Stimulated activated CD4-positive, alpha-beta T cell treated with anti-CD3 and anti-CD28 coated beads, Interleukin-12 subunit alpha, Interleukin-12 subunit beta, amount 100 ng/mL, for 4 hours (primary cell): ENCODE results near the gene GBP7.
"Not testable (repeated sequence)": the region's sequence is repeated elsewhere in the genome, so short reads cannot be mapped to it uniquely, and the experiment has no call there.

ENCODE experiments used
- DNase-seq: peaks from one replicate; pipeline ENCODE4 v3.0.0-alpha.2; 2020

GBP7 gene

GRCh38 chr1:89169166-89169565 is 6.6 kb downstream of the GBP7 start:
- no peak for DNase-seq

DNA sequence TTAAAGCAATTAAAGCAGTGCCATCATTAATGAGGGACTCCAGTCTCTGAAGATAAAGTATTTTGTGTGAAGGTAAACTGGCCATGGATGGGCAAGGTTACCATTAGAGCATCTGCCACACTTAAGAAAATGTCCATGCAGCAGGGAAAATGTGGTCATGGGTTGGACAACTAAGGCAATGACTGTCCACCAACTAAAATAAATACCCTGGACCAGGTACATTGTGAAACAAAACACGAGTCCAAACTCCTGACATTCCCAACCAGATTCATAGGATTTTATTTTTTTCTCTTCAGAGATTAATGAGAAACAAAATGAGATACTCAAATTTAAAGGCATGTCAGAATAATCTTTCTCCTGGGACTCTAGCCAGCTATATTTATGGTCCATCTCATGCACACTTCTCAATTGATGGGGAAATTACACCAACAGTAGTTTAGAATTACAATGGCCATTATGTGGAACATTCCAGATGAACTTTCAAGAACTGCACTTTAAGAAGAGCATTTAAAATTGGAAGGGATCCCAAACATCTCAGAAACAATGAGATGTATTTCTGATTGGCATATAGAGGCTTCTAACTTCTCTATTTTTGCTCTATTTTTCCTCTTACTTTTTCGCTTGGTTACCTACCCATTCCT is 8.1 kb downstream of the GBP7 start:
- no peak for DNase-seq

GRCh38 chr1:89166705-89167104 is 9.1 kb downstream of the GBP7 start:
- no peak for DNase-seq

- no peak for DNase-seq
Observed at GRCh38 chr1:89165811-89166210, 10.0 kb downstream of the GBP7 start.

GRCh38 chr1:89151047-89151446 is 24.8 kb downstream of the GBP7 start:
- no peak for DNase-seq

GRCh38 chr1:89149976-89150375 is 25.8 kb downstream of the GBP7 start:
- no peak for DNase-seq

- DNase-seq: no peak
Observed at GRCh38 chr1:89149229-89149628, 26.6 kb downstream of the GBP7 start.

- no peak for DNase-seq
Observed at GRCh38 chr1:89147678-89148658, 27.8 kb downstream of the GBP7 start.

- DNase-seq: no peak
Observed at GRCh38 chr1:89146721-89147120, 29.1 kb downstream of the GBP7 start.

DNA sequence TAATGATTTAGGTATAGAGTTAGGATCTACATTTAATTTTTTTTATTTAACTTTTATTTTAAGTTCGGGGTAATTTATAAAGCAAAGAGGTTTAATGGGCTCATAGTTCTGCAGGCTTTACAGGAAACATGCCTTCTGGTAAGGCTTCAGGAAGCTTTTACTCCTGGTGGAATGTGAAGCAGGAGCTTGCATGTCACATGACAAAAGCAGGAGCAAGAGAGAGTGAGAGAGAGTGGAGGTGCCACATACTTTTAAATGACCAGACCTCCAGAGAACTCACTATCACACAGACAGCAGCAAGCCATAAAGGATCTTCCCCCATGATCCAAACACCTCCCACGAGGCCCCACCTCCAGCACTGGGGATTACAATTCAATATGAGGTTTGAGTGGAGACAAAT is 32.3 kb downstream of the GBP7 start:
- DNase-seq: no peak

- no peak for DNase-seq
Observed at GRCh38 chr1:89142160-89142559, 33.6 kb downstream of the GBP7 start.

DNA sequence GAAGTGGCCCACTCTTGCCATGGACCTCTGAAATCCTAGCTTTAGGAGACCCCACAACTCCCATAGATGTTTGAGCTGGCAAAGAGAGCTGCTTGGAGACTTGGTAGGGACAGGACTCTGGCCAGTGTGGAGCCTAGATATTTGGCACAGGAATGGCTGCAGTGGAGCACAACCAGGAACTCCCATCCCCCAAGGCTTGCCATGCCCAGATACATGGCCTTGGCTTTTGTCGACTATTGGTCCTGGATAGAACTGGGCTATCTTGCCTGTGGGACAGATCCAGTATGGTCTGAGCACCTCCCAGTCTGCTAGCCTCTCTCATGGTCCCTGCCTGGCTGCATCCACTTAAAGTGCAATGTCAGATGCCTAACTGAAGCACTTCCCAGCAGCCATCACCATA is 42.1 kb downstream of the GBP7 start:
- DNase-seq: no peak

- no peak for DNase-seq
Observed at GRCh38 chr1:89130716-89131115, 45.1 kb downstream of the GBP7 start.

- DNase-seq: no peak
Observed at GRCh38 chr1:89129911-89130310, 45.9 kb downstream of the GBP7 start.

DNA sequence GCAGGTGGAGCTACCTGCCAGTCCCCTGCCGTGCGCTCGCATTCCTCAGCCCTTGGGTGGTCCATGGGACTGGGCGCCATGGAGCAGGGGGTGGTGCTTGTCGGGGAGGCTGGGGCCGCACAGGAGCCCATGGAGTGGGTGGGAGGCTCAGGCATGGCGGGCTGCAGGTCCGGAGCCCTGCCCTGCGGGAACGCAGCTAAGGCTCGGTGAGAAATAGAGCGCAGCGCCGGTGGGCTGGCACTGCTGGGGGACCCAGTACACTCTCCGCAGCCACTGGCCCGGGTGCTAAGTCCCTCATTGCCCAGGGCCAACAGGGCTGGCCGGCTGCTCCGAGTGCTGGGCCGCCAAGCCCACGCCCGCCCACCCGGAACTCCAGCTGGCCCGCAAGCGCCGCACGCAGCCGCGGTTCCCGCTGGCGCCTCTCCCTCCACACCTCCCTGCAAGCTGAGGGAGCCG is 47.8 kb downstream of the GBP7 start:
- DNase-seq: not testable (repeated sequence)

DNA sequence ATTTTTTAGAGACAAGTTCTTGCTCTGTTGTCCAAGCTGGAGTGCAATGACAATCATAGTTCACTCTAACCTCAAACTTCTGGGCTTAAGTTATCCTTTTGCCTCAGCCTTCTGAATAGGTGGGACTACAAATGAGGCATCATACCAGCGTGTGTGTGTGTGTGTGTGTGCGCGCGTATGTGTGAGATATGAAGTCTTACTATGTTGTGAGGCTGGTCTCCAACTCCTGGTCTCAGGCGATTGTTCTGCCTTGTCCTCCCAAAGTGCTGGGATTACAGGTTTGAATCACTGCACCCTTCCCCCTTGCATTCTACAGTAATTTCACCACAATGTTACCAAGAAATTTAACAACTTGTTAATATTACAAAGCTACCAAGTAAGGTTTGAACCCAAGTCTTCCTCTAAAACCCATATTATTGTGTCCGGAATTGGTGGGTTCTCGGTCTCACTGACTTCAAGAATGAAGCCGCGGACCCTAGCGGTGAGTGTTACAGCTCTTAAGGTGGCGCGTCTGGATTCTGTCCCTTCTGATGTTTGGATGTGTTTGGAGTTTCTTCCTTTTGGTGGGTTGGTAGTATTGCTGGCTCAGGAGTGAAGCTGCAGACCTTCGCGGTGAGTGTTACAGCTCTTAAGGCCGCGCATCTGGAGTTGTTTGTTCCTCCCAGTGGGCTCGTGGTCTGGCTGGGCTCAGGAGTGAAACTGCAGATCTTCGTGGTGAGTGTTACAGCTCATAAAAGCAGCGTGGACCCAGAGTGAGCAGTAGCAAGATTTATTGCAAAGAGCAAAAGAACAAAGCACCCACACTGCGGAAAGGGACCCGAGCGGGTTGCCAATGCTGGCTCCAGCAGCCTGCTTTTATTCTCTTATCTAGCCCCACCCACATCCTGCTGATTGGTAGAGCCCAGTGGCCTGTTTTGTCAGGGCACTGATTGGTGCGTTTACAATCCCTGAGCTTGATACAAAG is 48.9 kb downstream of the GBP7 start:
- peak; percentile 61 for DNase-seq

- no peak for DNase-seq
Observed at GRCh38 chr1:89125913-89126580, 49.8 kb downstream of the GBP7 start, which contains the start of gene GBP2. TSS of gene GBP2 (minus strand) at chr1:89126114. CDS start at chr1:89121966, 4,148 bp downstream.

GRCh38 chr1:89125240-89125912 is 50.4 kb downstream of the GBP7 start:
- no peak for DNase-seq

GRCh38 chr1:89121641-89122040 is 54.2 kb downstream of the GBP7 start:
- DNase-seq: no peak

GRCh38 chr1:89114662-89115061 is 61.1 kb downstream of the GBP7 start:
- no peak for DNase-seq

GRCh38 chr1:89112871-89113613 is 62.8 kb downstream of the GBP7 start:
- DNase-seq: no peak
